LNCAP (cell line): Measurements from ENCODE around the gene TOP2A.

Source experiments
- CTCF ChIP-seq: fragments of 450-650 bp; IDR thresholded peaks from 2 replicates; pipeline ENCODE4 v1.5.1; 2017; ENCODE audit warnings: mild to moderate bottlenecking

TOP2A gene

GRCh38 chr17:40461732-40462342, 44.1 kb upstream of the TOP2A start:
- TF ChIP-seq CTCF = no peak

- no peak for TF ChIP-seq CTCF
Measured at GRCh38 chr17:40460968-40461731, 43.5 kb upstream of the TOP2A start.

GRCh38 chr17:40460604-40460967, 42.9 kb upstream of the TOP2A start:
- no peak for TF ChIP-seq CTCF

- no peak for TF ChIP-seq CTCF
Measured at GRCh38 chr17:40459636-40460603, 42.2 kb upstream of the TOP2A start.

- TF ChIP-seq CTCF = no peak
Measured at GRCh38 chr17:40458851-40459482, 41.3 kb upstream of the TOP2A start.

GRCh38 chr17:40457964-40458791, 40.5 kb upstream of the TOP2A start:
- no peak for TF ChIP-seq CTCF
